ENCODE measurements around the gene MTHFSD.

MTHFSD gene

GRCh38 chr16:86498671-86499439 is 56.2 kb downstream of the MTHFSD start:
- DNase-seq, result no peak

GRCh38 chr16:86498155-86498670 is 56.8 kb downstream of the MTHFSD start:
- DNase-seq, result no peak

GRCh38 chr16:86497551-86498021 is 57.4 kb downstream of the MTHFSD start:
- no peak for DNase-seq

GRCh38 chr16:86496929-86497461 is 58.0 kb downstream of the MTHFSD start:
- no peak for DNase-seq

GRCh38 chr16:86496262-86496928 is 58.6 kb downstream of the MTHFSD start:
- no peak for DNase-seq

GRCh38 chr16:86495756-86496261 is 59.2 kb downstream of the MTHFSD start:
- DNase-seq, result no peak

GRCh38 chr16:86495357-86495701 is 59.7 kb downstream of the MTHFSD start:
- DNase-seq, result no peak

GRCh38 chr16:86494565-86495356 is 60.3 kb downstream of the MTHFSD start:
- DNase-seq, result no peak

GRCh38 chr16:86494039-86494564 is 60.9 kb downstream of the MTHFSD start:
- no peak for DNase-seq

- no peak for DNase-seq
These were observed 61.9 kb downstream of the MTHFSD start for GRCh38 chr16:86492961-86493629.

- no peak for DNase-seq
These were observed 62.6 kb downstream of the MTHFSD start for GRCh38 chr16:86492267-86492960.

GRCh38 chr16:86491640-86492023 is 63.4 kb downstream of the MTHFSD start:
- no peak for DNase-seq

GRCh38 chr16:86490859-86491639 is 64.0 kb downstream of the MTHFSD start:
- no peak for DNase-seq

GRCh38 chr16:86485746-86486145 is 69.3 kb downstream of the MTHFSD start:
- no peak for DNase-seq

- no peak for DNase-seq
These were observed 70.8 kb downstream of the MTHFSD start for GRCh38 chr16:86484240-86484639.

- DNase-seq, result no peak
These were observed 73.4 kb downstream of the MTHFSD start for GRCh38 chr16:86481607-86482006.

- DNase-seq, result no peak
These were observed 74.6 kb downstream of the MTHFSD start for GRCh38 chr16:86480444-86480843.

All from NCI-H526 treated with DMSO at 0.1 percent for 48 hours (cell line).